ENCODE measurements around the gene DIPK1B.
A peak's percentile ranks its signal among the peaks of the same experiment; 100 is the strongest.

DNA sequence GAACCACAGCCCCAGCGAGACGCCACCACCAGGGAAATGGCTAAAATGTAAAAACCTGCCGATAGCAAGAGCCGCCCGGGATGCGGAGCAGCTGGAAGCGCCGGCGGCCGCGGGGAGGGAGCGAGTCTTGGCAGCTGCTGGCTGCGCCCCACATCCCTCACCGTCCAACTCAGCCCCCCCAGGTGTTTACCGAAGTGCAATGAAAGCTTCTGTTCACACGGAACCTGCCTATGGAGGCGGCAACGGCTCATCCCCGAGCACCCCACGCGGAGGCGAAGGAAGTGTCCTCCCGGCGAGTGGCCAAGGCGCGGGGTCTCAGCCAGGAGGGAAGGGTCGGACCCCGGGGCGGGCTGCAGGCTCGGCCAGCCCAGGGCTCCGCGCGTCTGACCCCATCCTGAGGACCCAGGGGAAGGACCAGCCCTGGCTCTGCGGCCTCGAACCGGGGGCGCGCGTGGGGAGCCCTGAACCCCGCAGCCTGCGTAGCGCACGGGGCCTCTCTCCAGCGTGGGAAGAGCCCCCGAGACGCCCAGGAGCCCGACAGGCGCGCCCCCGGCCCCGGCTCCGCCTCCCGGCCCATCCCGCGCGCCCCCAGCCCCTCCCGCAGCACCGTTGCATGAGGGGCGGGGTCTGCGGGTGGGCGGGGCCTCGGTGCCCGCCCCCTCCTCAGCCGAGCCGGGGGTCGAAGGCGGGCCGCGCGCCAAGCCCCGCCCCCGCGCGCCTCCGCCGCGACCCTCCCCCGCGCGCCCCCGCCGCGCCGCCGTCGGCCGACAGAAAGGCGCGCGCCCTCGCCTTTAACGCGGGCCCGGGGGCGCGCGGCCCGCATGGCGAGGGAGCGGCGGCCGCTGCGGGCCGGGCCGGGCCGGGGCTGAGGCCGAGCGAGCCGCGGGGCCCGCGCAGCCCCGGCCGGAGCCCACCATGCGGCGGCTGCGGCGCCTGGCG, at the start of gene DIPK1B:
- TF ChIP-seq, protein P1, sequence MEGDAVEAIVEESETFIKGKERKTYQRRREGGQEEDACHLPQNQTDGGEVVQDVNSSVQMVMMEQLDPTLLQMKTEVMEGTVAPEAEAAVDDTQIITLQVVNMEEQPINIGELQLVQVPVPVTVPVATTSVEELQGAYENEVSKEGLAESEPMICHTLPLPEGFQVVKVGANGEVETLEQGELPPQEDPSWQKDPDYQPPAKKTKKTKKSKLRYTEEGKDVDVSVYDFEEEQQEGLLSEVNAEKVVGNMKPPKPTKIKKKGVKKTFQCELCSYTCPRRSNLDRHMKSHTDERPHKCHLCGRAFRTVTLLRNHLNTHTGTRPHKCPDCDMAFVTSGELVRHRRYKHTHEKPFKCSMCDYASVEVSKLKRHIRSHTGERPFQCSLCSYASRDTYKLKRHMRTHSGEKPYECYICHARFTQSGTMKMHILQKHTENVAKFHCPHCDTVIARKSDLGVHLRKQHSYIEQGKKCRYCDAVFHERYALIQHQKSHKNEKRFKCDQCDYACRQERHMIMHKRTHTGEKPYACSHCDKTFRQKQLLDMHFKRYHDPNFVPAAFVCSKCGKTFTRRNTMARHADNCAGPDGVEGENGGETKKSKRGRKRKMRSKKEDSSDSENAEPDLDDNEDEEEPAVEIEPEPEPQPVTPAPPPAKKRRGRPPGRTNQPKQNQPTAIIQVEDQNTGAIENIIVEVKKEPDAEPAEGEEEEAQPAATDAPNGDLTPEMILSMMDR (IDR thresholded peaks at IDR 0.05 in 8 of 11, conservative IDR thresholded peaks at IDR 0.05 in 3 of 11), result no peak
- TF ChIP-seq POLR2AphosphoS5 (IDR thresholded peaks at IDR 0.05) (peak in 1 of 3 donors; percentile 19), POLR2A (IDR thresholded peaks at IDR 0.05) (no peak)
